LNCAP (cell line): ENCODE measurements around the gene DNER.

ENCODE experiments used
- CTCF ChIP-seq: fragments of 450-650 bp; IDR thresholded peaks from 2 replicates; pipeline ENCODE4 v1.5.1; 2017; ENCODE audit warnings: mild to moderate bottlenecking

The DNER gene

GRCh38 chr2:229673676-229674075, 40.7 kb downstream of the DNER start:
- TF ChIP-seq CTCF = no peak

GRCh38 chr2:229672021-229672420, 42.3 kb downstream of the DNER start:
- TF ChIP-seq CTCF = no peak

GRCh38 chr2:229669841-229670240, 44.5 kb downstream of the DNER start:
- TF ChIP-seq CTCF = no peak

GRCh38 chr2:229666811-229667210, 47.5 kb downstream of the DNER start:
- TF ChIP-seq CTCF = no peak

- TF ChIP-seq CTCF = no peak
These were observed 49.2 kb downstream of the DNER start for GRCh38 chr2:229665158-229665557.

GRCh38 chr2:229661478-229661877, 52.9 kb downstream of the DNER start:
- no peak for TF ChIP-seq CTCF

GRCh38 chr2:229660951-229661350, 53.4 kb downstream of the DNER start:
- no peak for TF ChIP-seq CTCF

GRCh38 chr2:229660391-229660790, 54.0 kb downstream of the DNER start:
- no peak for TF ChIP-seq CTCF
